SHP77 (cell line): Measurements from ENCODE around the gene DYRK1A.

Source experiments
- DNase-seq, 2 experiments: peaks; one replicate each; lab custom pipeline; 2025; lab: John Stamatoyannopoulos, UW

Gene DYRK1A

DNA sequence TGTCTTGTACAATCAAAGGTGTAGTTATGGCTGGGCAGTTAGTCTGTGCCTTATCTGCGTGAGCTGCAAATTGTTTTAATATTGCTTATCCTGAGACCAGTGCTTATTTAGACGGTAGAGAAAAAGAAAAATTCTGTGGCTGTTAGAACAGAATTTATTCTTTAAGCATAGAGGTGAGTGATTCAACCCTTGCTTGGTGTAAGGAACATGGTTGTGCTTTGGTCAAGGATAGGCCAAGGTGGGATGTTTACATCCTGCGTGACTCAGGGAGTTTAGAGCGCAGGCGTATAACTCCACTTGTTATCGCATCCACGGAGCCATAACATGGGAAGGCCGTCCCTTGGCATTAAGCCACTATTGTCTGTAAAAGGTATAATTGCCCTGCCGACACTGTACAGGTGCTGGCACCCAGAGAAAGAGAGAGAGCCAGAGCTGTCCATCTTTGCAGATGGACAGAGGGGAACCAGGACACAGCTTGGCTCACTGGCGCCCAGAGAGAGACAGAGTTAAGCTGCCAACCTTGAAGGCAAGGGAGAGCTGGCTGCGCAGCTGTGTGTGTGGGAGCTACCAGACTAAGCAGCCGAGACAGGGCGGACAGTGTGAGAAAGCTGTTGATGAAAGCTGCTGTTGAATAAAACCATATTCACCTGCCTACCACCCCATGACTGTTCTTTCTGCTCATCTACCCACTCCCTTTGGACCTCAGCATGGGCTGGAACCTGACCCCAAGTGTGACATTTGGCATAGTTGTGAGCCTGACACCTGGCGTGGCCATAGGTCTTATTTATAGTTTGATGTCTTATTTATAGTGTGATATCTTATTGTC lies 200.4 kb downstream of the DYRK1A start:
- no peak for DNase-seq

DNA sequence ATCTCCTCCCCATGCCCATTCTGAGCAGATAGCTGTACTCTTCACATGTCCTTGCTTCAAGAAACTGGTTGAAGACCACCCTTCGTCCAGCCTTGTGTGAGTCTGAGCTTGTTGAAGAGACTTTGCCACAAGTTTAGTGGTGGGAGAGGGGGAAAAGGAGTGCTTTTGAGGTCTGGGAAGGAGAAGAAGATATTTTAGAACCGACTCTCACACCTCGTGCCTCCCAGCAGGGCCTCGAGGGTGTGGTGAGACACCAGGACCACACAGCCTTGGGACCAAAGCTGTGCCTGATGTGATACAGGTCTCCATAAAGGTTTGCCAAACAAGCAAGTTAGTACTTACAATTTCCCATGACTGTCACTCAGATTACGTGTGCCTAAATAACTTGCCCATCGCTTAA lies 201.8 kb downstream of the DYRK1A start:
- no peak for DNase-seq

DNA sequence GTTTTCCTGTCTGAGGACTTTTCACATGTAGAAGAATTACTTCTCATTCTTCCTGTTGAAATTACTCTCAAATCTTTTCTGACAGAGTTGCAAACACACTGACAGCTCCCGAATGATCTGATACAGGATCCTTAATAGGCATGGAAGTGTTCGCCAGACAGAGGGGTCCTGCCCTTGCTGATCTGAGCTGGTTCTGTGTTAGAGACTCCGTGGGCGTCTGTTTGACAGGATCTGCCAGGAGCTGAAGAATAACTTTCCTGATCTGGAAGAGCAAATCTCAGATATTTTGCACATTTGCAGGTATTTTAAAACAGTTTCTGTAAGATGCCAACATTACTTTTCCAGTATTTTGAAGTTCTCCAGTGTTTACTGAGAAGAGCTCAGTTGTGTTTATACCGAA lies 202.3 kb downstream of the DYRK1A start:
- no peak for DNase-seq

DNA sequence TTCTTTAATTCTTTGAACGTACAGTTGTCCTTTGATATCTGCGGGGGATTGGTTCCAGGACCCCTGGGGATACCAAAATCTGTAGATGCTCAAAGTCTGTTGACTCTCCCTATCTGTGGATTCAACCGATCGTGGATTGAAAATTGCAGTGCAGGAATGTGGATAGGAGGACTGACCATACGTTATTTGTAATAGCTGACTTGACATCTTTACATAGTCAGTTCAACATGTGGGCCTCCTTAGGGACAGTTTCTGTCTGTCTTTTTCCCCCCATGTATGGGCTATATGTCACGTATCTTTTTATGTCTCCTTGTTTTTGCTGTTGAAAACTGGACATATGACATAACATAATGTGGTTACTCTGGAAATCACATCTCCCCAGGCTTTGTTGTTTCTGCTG lies 204.9 kb downstream of the DYRK1A start:
- DNase-seq, result no peak

DNA sequence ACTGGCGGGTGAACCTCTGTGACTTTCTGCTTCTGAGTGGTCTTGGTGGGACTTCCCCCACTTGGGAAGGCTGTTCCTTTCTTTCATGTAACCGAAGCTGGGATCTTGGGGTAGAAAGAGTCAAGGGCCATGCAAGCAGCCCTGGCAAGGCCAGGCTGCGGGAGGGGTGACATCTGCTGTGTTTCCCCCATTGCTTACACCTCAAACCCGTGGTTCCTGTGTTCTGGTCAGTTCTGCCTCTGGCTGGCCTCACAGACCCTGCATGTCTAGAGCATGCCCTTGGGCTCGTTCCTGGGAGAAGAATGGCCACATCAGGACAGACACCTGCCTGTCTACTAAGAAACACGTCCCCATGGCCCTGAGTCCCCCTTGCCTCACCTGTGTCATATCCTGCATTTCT lies 207.7 kb downstream of the DYRK1A start:
- DNase-seq, result no peak

DNA sequence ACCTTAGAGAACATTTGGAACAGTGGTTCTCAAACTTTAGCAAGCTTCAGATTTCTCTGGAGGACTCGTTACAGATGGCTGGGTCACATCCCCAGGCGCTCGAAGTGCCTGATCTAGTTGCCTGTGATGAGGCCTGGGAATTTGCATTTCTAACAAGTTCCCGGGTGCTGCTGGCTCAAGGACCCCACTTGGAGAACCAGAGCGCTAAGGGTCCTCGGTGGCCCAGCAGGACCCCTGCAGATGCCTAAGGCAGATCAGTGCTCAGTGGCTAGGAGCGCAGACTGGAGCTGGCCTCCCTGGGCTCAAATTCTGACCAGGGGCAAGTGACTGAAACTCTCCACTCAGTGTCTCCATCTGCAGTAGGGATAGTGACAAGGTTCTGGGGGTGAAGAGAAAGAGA lies 208.2 kb downstream of the DYRK1A start:
- no peak for DNase-seq

DNA sequence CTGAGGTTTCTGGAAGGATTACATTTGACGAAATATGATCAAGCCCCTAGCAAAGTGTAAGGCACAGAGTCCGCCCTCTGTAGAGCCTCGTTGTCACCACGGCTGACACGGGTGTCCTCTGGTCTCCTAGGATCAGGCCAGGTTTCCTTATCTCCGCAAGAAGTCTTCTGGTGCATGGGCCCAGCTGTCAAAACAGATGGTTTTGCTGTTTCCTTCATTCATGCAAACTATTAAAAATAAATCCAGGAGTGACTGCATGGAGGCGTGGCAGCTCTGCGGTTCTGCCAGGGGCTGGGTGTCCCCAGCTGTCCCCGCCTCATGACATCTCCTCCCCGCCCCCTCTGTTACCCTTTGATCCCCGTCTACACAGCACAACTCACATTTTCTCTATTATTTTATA lies 209.0 kb downstream of the DYRK1A start:
- DNase-seq, result no peak
